T-cell (primary cell): ENCODE results near the gene NDUFS1. TPM values are rescaled to one million over a fixed set of nuclear protein-coding genes. Genes with fewer than 3 reads are reported as not detected.

Source experiments
- ATAC-seq, 4 experiments: fragments of 200-7000 bp in 3 of 4; fragments of 150-1000 bp in 1 of 4; cut with Tn5 transposase; replicated peaks in 1 of 4; 1 replicate in 3 of 4; 2 replicates in 1 of 4; pipeline ENCODE4 v1.10.0; 2021; ENCODE audit warnings: moderate library complexity in 3 of 4, mild to moderate bottlenecking in 2 of 4, moderate number of reproducible peaks in 1 of 4
- CTCF ChIA-PET, 2 donors: fragments of 300-600 bp; sonication (Branson Sonifier 250); formaldehyde crosslinking; loops; one replicate each; lab custom pipeline; 2022; ENCODE audit warnings: antibody characterized with exemption in 2 of 2; lab: Charles Lee
- POLR2A ChIA-PET, 2 donors: fragments of 300-600 bp; sonication (Branson Sonifier 250); formaldehyde crosslinking; loops; one replicate each; lab custom pipeline; 2022; ENCODE audit warnings: antibody characterized with exemption in 2 of 2; lab: Charles Lee
- DNase-seq, 35 experiments: peaks; one replicate each; pipeline versions ENCODE4 v3.0.0 to v3.0.0-alpha.2; 2013 to 2023
- H3K27ac ChIP-seq: one replicate; pipeline ENCODE4 v1.5.1; 2013; ENCODE audit warnings: low read length
- H3K27me3 ChIP-seq, 2 experiments: replicated peaks in 1 of 2; 1 replicate in 1 of 2; 2 replicates in 1 of 2; pipeline versions ENCODE4 v1.6.1 to v1.7.0; 2013; ENCODE audit warnings: low read length in 1 of 2, mixed read lengths in 1 of 2; ENCODE audit not compliant: control insufficient read depth in 2 of 2, insufficient read depth in 2 of 2; ENCODE audit errors: extremely low read depth in 1 of 2
- H3K36me3 ChIP-seq, 2 donors: 1 replicate in 1 of 2; 2 replicates in 1 of 2; pipeline versions ENCODE4 v1.6.1 to v1.7.0; 2013; ENCODE audit warnings: low read length in 1 of 2; ENCODE audit not compliant: control insufficient read depth in 2 of 2, insufficient read depth in 1 of 2; ENCODE audit errors: extremely low read depth in 1 of 2
- H3K4me1 ChIP-seq, 2 experiments: 1 replicate in 1 of 2; 2 replicates in 1 of 2; pipeline versions ENCODE4 v1.6.1 to v1.7.0; 2013; ENCODE audit warnings: low read length in 2 of 2, mixed read lengths in 1 of 2; ENCODE audit not compliant: insufficient read depth in 2 of 2, control insufficient read depth in 1 of 2; ENCODE audit errors: extremely low read depth in 1 of 2
- H3K4me3 ChIP-seq, 2 donors: 1 replicate in 1 of 2; 2 replicates in 1 of 2; pipeline versions ENCODE4 v1.5.1 to v1.7.0; 2013; ENCODE audit warnings: mild to moderate bottlenecking in 2 of 2, low read length in 1 of 2, moderate library complexity in 1 of 2; ENCODE audit not compliant: control insufficient read depth in 1 of 2; ENCODE audit errors: extremely low read depth in 1 of 2
- H3K9me3 ChIP-seq: 2 replicates; pipeline ENCODE4 v1.7.0; 2013
- H3K27ac Mint-ChIP-seq, 2 donors: one replicate each; pipeline ENCODE4 v1.8.0; 2020 to 2021; ENCODE audit warnings: mild to moderate bottlenecking in 2 of 2, mixed read lengths in 2 of 2
- H3K27me3 Mint-ChIP-seq, 2 donors: one replicate each; pipeline ENCODE4 v1.8.0; 2021 to 2022; ENCODE audit warnings: mixed read lengths in 2 of 2
- H3K36me3 Mint-ChIP-seq: one replicate; pipeline ENCODE4 v1.8.0; 2021; ENCODE audit warnings: mixed read lengths
- H3K4me1 Mint-ChIP-seq, 3 donors: one replicate each; pipeline ENCODE4 v1.8.0; 2020 to 2022; ENCODE audit warnings: mixed read lengths in 3 of 3, mild to moderate bottlenecking in 1 of 3
- H3K4me3 Mint-ChIP-seq, 3 donors: one replicate each; pipeline ENCODE4 v1.8.0; 2020 to 2022; ENCODE audit warnings: mild to moderate bottlenecking in 3 of 3, mixed read lengths in 3 of 3, moderate library complexity in 3 of 3
- H3K9me3 Mint-ChIP-seq, 3 donors: one replicate each; pipeline ENCODE4 v1.8.0; 2020 to 2022; ENCODE audit warnings: mixed read lengths in 3 of 3
- WGBS: methylation state at CpG from one replicate; pipeline ENCODE4 v1.1.5; 2013; ENCODE audit warnings: missing lambda C conversion rate; ENCODE audit not compliant: insufficient coverage; 5-methylcytosine and 5-hydroxymethylcytosine counted together
- total RNA-seq, 35 experiments: library from RNA in 6 of 35; stranded (reverse) in 6 of 35; fragments of 120-200 nt in 1 of 35; gene quantifications; one replicate each; pipeline versions ENCODE4 v1.2.1 to v1.2.4 and lab custom pipeline; 2013 to 2026

Gene NDUFS1
- total RNA-seq, 5 donors from 2014 or later (not counting 1 experiment from before 2014, with no cell fraction given): 42.1 to 58.1 (median 51.4) TPM

- DNase-seq (no peak), ATAC-seq (no peak)
- no peaks in the 10 kb centered on the region for H3K27me3 Mint-ChIP-seq
- no peaks in the 10 kb centered on the region for H3K9me3 ChIP-seq
- H3K9me3 Mint-ChIP-seq: no peaks in the 10 kb centered on the region
- peaks cover 4% of the 10 kb centered on the region for H3K36me3 Mint-ChIP-seq
- H3K27ac Mint-ChIP-seq: no peak overlapping the region
- H3K4me1 Mint-ChIP-seq: peaks cover 9 to 18% (median 18%) of the 10 kb centered on the region in 3 donors
- WGBS: no CpG with 5 or more reads among the region's 2 CpGs
- peaks cover 0 to 11% of the 10 kb centered on the region in 2 donors for H3K36me3 ChIP-seq
- H3K27me3 ChIP-seq: no peaks in the 10 kb centered on the region
- ChIA-PET CTCF (interaction anchor here in 1 of 2 donors (0.7 kb wide), 1 partner anchor 95 kb away, joined by 4 read pairs; no protein-coding TSS in a partner anchor), POLR2A (no interaction called here)
- peaks cover 8 to 10% of the 10 kb centered on the region in 2 experiments for H3K4me1 ChIP-seq
- H3K4me3 Mint-ChIP-seq: no peak overlapping the region
- H3K27ac ChIP-seq: no peak overlapping the region
- H3K4me3 ChIP-seq: no peak overlapping the region
These were observed 66.9 kb downstream of the NDUFS1 start for GRCh38 chr2:206092297-206092696.

GRCh38 chr2:206088248-206088647 is 71.0 kb downstream of the NDUFS1 start:
- no peaks in the 10 kb centered on the region for H3K27me3 ChIP-seq
- CTCF ChIA-PET: no interaction called here
- H3K4me3 Mint-ChIP-seq: peak overlapping the region in 2 of 3 donors; percentile 43 to 97
- peaks cover 0 to 11% of the 10 kb centered on the region in 2 donors for H3K36me3 ChIP-seq
- H3K4me3 ChIP-seq: no peak overlapping the region
- H3K9me3 Mint-ChIP-seq: no peaks in the 10 kb centered on the region
- H3K9me3 ChIP-seq: no peaks in the 10 kb centered on the region
- ATAC-seq (no peak), DNase-seq (no peak)
- POLR2A ChIA-PET: no interaction called here
- no peak overlapping the region for H3K27ac ChIP-seq
- H3K4me1 Mint-ChIP-seq: peaks cover 29 to 40% (median 39%) of the 10 kb centered on the region in 3 donors
- H3K27ac Mint-ChIP-seq: peak overlapping the region; percentile 48 to 65
- H3K4me1 ChIP-seq: peaks cover 18 to 21% of the 10 kb centered on the region in 2 experiments
- H3K36me3 Mint-ChIP-seq: peaks cover 3% of the 10 kb centered on the region
- H3K27me3 Mint-ChIP-seq: no peaks in the 10 kb centered on the region

GRCh38 chr2:206086716-206087350 is 72.4 kb downstream of the NDUFS1 start:
- H3K9me3 ChIP-seq: no peaks in the 10 kb centered on the region
- Mint-ChIP-seq H3K9me3 (no peaks in the 10 kb centered on the region), H3K4me1 (peaks cover 36 to 49% (median 47%) of the 10 kb centered on the region in 3 donors), H3K4me3 (peak overlapping the region; percentile 97 to 99 (median 99)), H3K36me3 (no peaks in the 10 kb centered on the region), H3K27ac (peak overlapping the region; percentile 100), H3K27me3 (no peaks in the 10 kb centered on the region)
- WGBS: 0% methylated on average over 2 of the region's 4 CpGs
- no peaks in the 10 kb centered on the region for H3K27me3 ChIP-seq
- peak overlapping the region; percentile 99 for H3K27ac ChIP-seq
- CTCF ChIA-PET: interaction anchor here (0.6 to 1.5 kb wide), 7 partner anchors 10 to 1009 kb away, joined by 3 to 4 read pairs (median 3); no protein-coding TSS in a partner anchor
- peaks cover 18 to 25% of the 10 kb centered on the region in 2 experiments for H3K4me1 ChIP-seq
- H3K36me3 ChIP-seq: peaks cover 0 to 11% of the 10 kb centered on the region in 2 donors
- H3K4me3 ChIP-seq: peak overlapping the region; percentile 68 to 93
- ATAC-seq: no peak
- POLR2A ChIA-PET: interaction anchor here (0.6 to 0.8 kb wide), 6 partner anchors 38 to 1919 kb away, joined by 3 to 6 read pairs (median 4); partner anchors contain the start of gene CREB1 (in 1 of the 2)
- DNase-seq: peak in 1 of 35 experiments; percentile 15

- ATAC-seq: peak; percentile 88 to 93 (median 89)
- 1% methylated on average over 19 of the region's 39 CpGs for WGBS
- Mint-ChIP-seq H3K36me3 (no peaks in the 10 kb centered on the region), H3K27ac (peak within 1 kb of the TSS; percentile 100), H3K27me3 (no peaks in the 10 kb centered on the region), H3K9me3 (no peaks in the 10 kb centered on the region), H3K4me3 (peak within 1 kb of the TSS; percentile 99), H3K4me1 (peaks cover 45 to 58% (median 57%) of the 10 kb centered on the region in 3 donors)
- Histone ChIP-seq H3K27ac (peak within 1 kb of the TSS; percentile 99), H3K4me3 (peak within 1 kb of the TSS; percentile 89 to 93), H3K9me3 (no peaks in the 10 kb centered on the region), H3K36me3 (peaks cover 0 to 10% of the 10 kb centered on the region in 2 donors), H3K4me1 (peaks cover 18 to 25% of the 10 kb centered on the region in 2 experiments), H3K27me3 (no peaks in the 10 kb centered on the region)
- peak; percentile 63 to 89 (median 77) for DNase-seq
- POLR2A ChIA-PET: interaction anchor here (0.5 to 0.8 kb wide), 5 partner anchors 39 to 1445 kb away, joined by 3 to 6 read pairs (median 3); partner anchors contain the start of genes EEF1B2 (in 1 of the 2) and NDUFS1 (in 1 of the 2)
- CTCF ChIA-PET: interaction anchor here (1.0 to 1.5 kb wide), 6 partner anchors 11 to 74 kb away, joined by 3 to 7 read pairs (median 4); partner anchors contain the start of genes EEF1B2 (in 1 of the 2) and NDUFS1 (in 1 of the 2)
These were observed 73.3 kb downstream of the NDUFS1 start, which contains the start of gene INO80D for GRCh38 chr2:206085742-206086445. Gene INO80D (minus strand): TSS chr2:206086174. CDS start chr2:206063016, 23,158 bp downstream.

- Histone ChIP-seq H3K27me3 (no peaks in the 10 kb centered on the region), H3K9me3 (no peaks in the 10 kb centered on the region)
- peak overlapping the region; percentile 96 to 99 (median 99) for H3K4me3 Mint-ChIP-seq
These were observed 74.1 kb downstream of the NDUFS1 start for GRCh38 chr2:206084870-206085741.

More at GRCh38 chr2:206084870-206085741, 74.1 kb downstream of the NDUFS1 start:
- Histone ChIP-seq H3K4me3 (peak overlapping the region; percentile 89 to 93), H3K27ac (peak overlapping the region; percentile 79), H3K4me1 (peaks cover 18 to 25% of the 10 kb centered on the region in 2 experiments), H3K36me3 (peaks cover 0 to 3% of the 10 kb centered on the region in 2 donors)
- no peaks in the 10 kb centered on the region for H3K27me3 Mint-ChIP-seq
- ChIA-PET POLR2A (interaction anchor here (0.5 to 0.7 kb wide), 3 partner anchors 74 to 1429 kb away, joined by 3 to 5 read pairs (median 3); partner anchors contain the start of genes EEF1B2 (in 1 of the 2), NDUFS1 (in 1 of the 2) and ZDBF2 (in 1 of the 2)), CTCF (interaction anchor here (0.6 to 1.2 kb wide), 4 partner anchors 13 to 75 kb away, joined by 3 to 7 read pairs (median 4); partner anchors contain the start of genes EEF1B2 (in 1 of the 2) and NDUFS1 (in 1 of the 2))
- peak; percentile 47 to 55 (median 52) for ATAC-seq
- H3K4me1 Mint-ChIP-seq: peaks cover 46 to 59% (median 59%) of the 10 kb centered on the region in 3 donors
- H3K36me3 Mint-ChIP-seq: no peaks in the 10 kb centered on the region
- WGBS: under 1% methylated on average over 57 of the region's 88 CpGs
- H3K9me3 Mint-ChIP-seq: no peaks in the 10 kb centered on the region
- DNase-seq: peak in 34 of 35 experiments; percentile 7 to 67 (median 38)
- H3K27ac Mint-ChIP-seq: peak overlapping the region; percentile 99 to 100
